PC-9 (cell line): ENCODE results near the gene RSPH10B2.

Experiments
- CTCF ChIP-seq: fragments of 200-600 bp; sonication (generic); conservative IDR thresholded peaks from 2 replicates; pipeline ENCODE4 v1.6.1; 2017; ENCODE audit warnings: mixed run types, antibody characterized with exemption, mild to moderate bottlenecking, moderate library complexity
- EZH2 ChIP-seq: fragments of 200-600 bp; sonication (generic); IDR thresholded peaks from 2 replicates; pipeline ENCODE4 v1.8.0; 2017; ENCODE audit warnings: antibody characterized with exemption, low read depth

- TF ChIP-seq CTCF (no peak), EZH2 (no peak)
Observed at GRCh38 chr7:6727663-6728062, 26.2 kb upstream of the RSPH10B2 start.
